Head of caudate nucleus (tissue), 42 donors: Measurements from ENCODE around the gene MYO16.

Experiments used
- DNase-seq, 42 donors: peaks; one replicate each; pipeline versions ENCODE4 v3.0.0 to v3.0.0-alpha.2; 2020 to 2021; ENCODE audit warnings: mixed read lengths in 7 of 42
- intact Hi-C: fragments of 100-400 bp; cut with DNase I; formaldehyde crosslinking; loops from one replicate; pipeline ENCODE4 v1.15.0; 2022

MYO16 gene

GRCh38 chr13:108629181-108629752 lies at the start of gene MYO16:
Gene MYO16, plus strand, starts transcription at chr13:108629611. Its CDS starts 234 bp downstream, at chr13:108629845.
- intact Hi-C loops, result no loop called here
- DNase-seq, result peak in 12 of 42 donors; percentile 4 to 45 (median 14)

GRCh38 chr13:108586826-108587225 lies 42.6 kb upstream of the MYO16 start:
- intact Hi-C loops, result no loop called here
- no peak for DNase-seq

GRCh38 chr13:108588516-108588915 lies 40.9 kb upstream of the MYO16 start:
- no peak for DNase-seq
- intact Hi-C loops, result no loop called here

GRCh38 chr13:108594153-108594552 lies 35.3 kb upstream of the MYO16 start:
- DNase-seq, result no peak
- intact Hi-C loops, result no loop called here

- peak in 9 of 42 donors; percentile 1 to 64 (median 9) for DNase-seq
- intact Hi-C loops, result no loop called here
Measured at GRCh38 chr13:108595436-108596274, 33.8 kb upstream of the MYO16 start.

GRCh38 chr13:108597943-108598342 lies 31.5 kb upstream of the MYO16 start:
- DNase-seq, result no peak
- intact Hi-C loops, result no loop called here

GRCh38 chr13:108606424-108606823 lies 23.0 kb upstream of the MYO16 start:
- DNase-seq, result no peak
- intact Hi-C loops, result no loop called here

- DNase-seq, result no peak
- intact Hi-C loops, result no loop called here
Measured at GRCh38 chr13:108609353-108609752, 20.1 kb upstream of the MYO16 start.

GRCh38 chr13:108610507-108610906 lies 18.9 kb upstream of the MYO16 start:
- no peak for DNase-seq
- intact Hi-C loops, result no loop called here

- DNase-seq, result no peak
- intact Hi-C loops, result no loop called here
Measured at GRCh38 chr13:108615241-108615640, 14.2 kb upstream of the MYO16 start.

GRCh38 chr13:108618233-108618632 lies 11.2 kb upstream of the MYO16 start:
- no peak for DNase-seq

GRCh38 chr13:108621462-108621861 lies 7.9 kb upstream of the MYO16 start:
- no peak for DNase-seq
- intact Hi-C loops, result no loop called here

More at GRCh38 chr13:108618233-108618632, 11.2 kb upstream of the MYO16 start:
- intact Hi-C loops, result no loop called here

- intact Hi-C loops, result no loop called here
- DNase-seq, result no peak
Measured at GRCh38 chr13:108624108-108624507, 5.3 kb upstream of the MYO16 start.

- DNase-seq, result no peak
- intact Hi-C loops, result no loop called here
Measured at GRCh38 chr13:108624979-108625378, 4.4 kb upstream of the MYO16 start.

GRCh38 chr13:108629988-108630387 lies 577 bp downstream of the MYO16 start:
- intact Hi-C loops, result no loop called here
- no peak for DNase-seq

- intact Hi-C loops, result no loop called here
- no peak for DNase-seq
Measured at GRCh38 chr13:108632649-108633167, 3.3 kb downstream of the MYO16 start.

GRCh38 chr13:108638901-108639300 lies 9.5 kb downstream of the MYO16 start:
- DNase-seq, result no peak
- intact Hi-C loops, result no loop called here

GRCh38 chr13:108643646-108644353 lies 14.4 kb downstream of the MYO16 start:
- DNase-seq, result no peak
- intact Hi-C loops, result no loop called here

- intact Hi-C loops, result no loop called here
Measured at GRCh38 chr13:108645376-108645775, 16.0 kb downstream of the MYO16 start.

GRCh38 chr13:108650271-108650670 lies 20.9 kb downstream of the MYO16 start:
- DNase-seq, result no peak
- intact Hi-C loops, result no loop called here

More at GRCh38 chr13:108645376-108645775, 16.0 kb downstream of the MYO16 start:
- DNase-seq, result no peak
